Measurements from ENCODE around the gene TRAPPC14. TPM values are rescaled to one million over a fixed set of nuclear protein-coding genes. Genes with fewer than 3 reads are reported as not detected.

The TRAPPC14 gene
- total RNA-seq, 6 experiments from 2014 or later: 8.2 to 14.6 (median 10.3) TPM

GRCh38 chr7:100176096-100177044 is 17.8 kb upstream of the TRAPPC14 start:
- no peaks in the 10 kb centered on the region for H3K27me3 ChIP-seq
- intact Hi-C loops (cut with DNase I): no loop called here
- H3K4me3 ChIP-seq: peak overlapping the region; percentile 38 to 56 (median 39)
- DNase-seq (no peak), ATAC-seq (no peak)
- H3K9me3 ChIP-seq: no peaks in the 10 kb centered on the region
- no peaks in the 10 kb centered on the region for H3K36me3 ChIP-seq
- no peak overlapping the region for H3K27ac ChIP-seq
- TF ChIP-seq CTCF (IDR thresholded peaks at IDR 0.05) (no peak), POLR2A (IDR thresholded peaks at IDR 0.05) (no peak)
- 32% methylated on average over 9 of the region's 14 CpGs for WGBS (ENCODE audit: insufficient coverage, low coverage, low lambda C conversion rate, missing lambda C conversion rate)
- peaks cover 0 to 3% (median 0%) of the 10 kb centered on the region in 4 donors for H3K4me1 ChIP-seq

GRCh38 chr7:100175296-100175935 is 16.9 kb upstream of the TRAPPC14 start:
- no peaks in the 10 kb centered on the region for H3K9me3 ChIP-seq
- no peak for TF ChIP-seq POLR2A (IDR thresholded peaks at IDR 0.05)
- TF ChIP-seq CTCF (IDR thresholded peaks at IDR 0.05): no peak
- peak in 1 of 3 donors; percentile 44 for DNase-seq
- H3K36me3 ChIP-seq: no peaks in the 10 kb centered on the region
- H3K4me1 ChIP-seq: peaks cover 0 to 6% (median 2%) of the 10 kb centered on the region in 4 donors
- H3K27me3 ChIP-seq: no peaks in the 10 kb centered on the region
- no peak overlapping the region for H3K27ac ChIP-seq
- no peak for ATAC-seq
- intact Hi-C loops (cut with DNase I): no loop called here
- no peak overlapping the region for H3K4me3 ChIP-seq
- 90% methylated on average over 6 of the region's 14 CpGs for WGBS (ENCODE audit: insufficient coverage, low coverage, low lambda C conversion rate, missing lambda C conversion rate)

- no peak for ATAC-seq
- Histone ChIP-seq H3K4me1 (peaks cover 0 to 6% (median 2%) of the 10 kb centered on the region in 4 donors), H3K27me3 (no peaks in the 10 kb centered on the region), H3K36me3 (no peaks in the 10 kb centered on the region), H3K4me3 (no peak overlapping the region), H3K27ac (no peak overlapping the region), H3K9me3 (no peaks in the 10 kb centered on the region)
- TF ChIP-seq CTCF (IDR thresholded peaks at IDR 0.05): no peak
- 88% methylated on average over 5 of the region's 5 CpGs for WGBS (ENCODE audit: insufficient coverage, low coverage, low lambda C conversion rate, missing lambda C conversion rate)
- DNase-seq: peak in 1 of 3 donors; percentile 11
- intact Hi-C loops (cut with DNase I): no loop called here
These were observed 16.1 kb upstream of the TRAPPC14 start for GRCh38 chr7:100174582-100174981.

- H3K27ac ChIP-seq: no peak overlapping the region
- intact Hi-C loops (cut with DNase I): no loop called here
- H3K36me3 ChIP-seq: no peaks in the 10 kb centered on the region
- DNase-seq (peak in 1 of 3 donors; percentile 23), ATAC-seq (no peak)
- 89% methylated on average over 10 of the region's 11 CpGs for WGBS (ENCODE audit: insufficient coverage, low coverage, low lambda C conversion rate, missing lambda C conversion rate)
- no peaks in the 10 kb centered on the region for H3K9me3 ChIP-seq
- no peak for TF ChIP-seq CTCF (IDR thresholded peaks at IDR 0.05)
- no peak for TF ChIP-seq POLR2A (IDR thresholded peaks at IDR 0.05)
- peaks cover 0 to 6% (median 2%) of the 10 kb centered on the region in 4 donors for H3K4me1 ChIP-seq
- no peaks in the 10 kb centered on the region for H3K27me3 ChIP-seq
- no peak overlapping the region for H3K4me3 ChIP-seq
These were observed 15.4 kb upstream of the TRAPPC14 start for GRCh38 chr7:100173806-100174495.
